Activated T-helper 2 cell treated with anti-CD3 and anti-CD28 coated beads, Interferon-gamma antibody, Interleukin-2, Interleukin-4, amounts not matched to agents 10 μg/mL and 5 μg/mL and 100 μg/mL, durations not matched to agents 14 hours and 24 hours and 36 hours (primary cell): ENCODE measurements around the gene PDE6A. TPM values are rescaled to one million over a fixed set of nuclear protein-coding genes. Genes with fewer than 3 reads are reported as not detected.
"Not testable (repeated sequence)": the region's sequence is repeated elsewhere in the genome, so short reads cannot be mapped to it uniquely, and the experiment has no call there.

ENCODE experiments used
- DNase-seq: peaks from one replicate; pipeline ENCODE4 v3.0.0; 2021; ENCODE audit warnings: low spot score
- H3K27ac Mint-ChIP-seq: one replicate; pipeline ENCODE4 v1.8.0; 2021; ENCODE audit warnings: mixed read lengths
- H3K27me3 Mint-ChIP-seq: one replicate; pipeline ENCODE4 v1.8.0; 2021; ENCODE audit warnings: low read depth, mixed read lengths
- H3K36me3 Mint-ChIP-seq: one replicate; pipeline ENCODE4 v1.8.0; 2021; ENCODE audit warnings: low read depth, mixed read lengths
- H3K4me1 Mint-ChIP-seq: one replicate; pipeline ENCODE4 v1.8.0; 2021; ENCODE audit warnings: low read depth, mixed read lengths
- H3K4me3 Mint-ChIP-seq: one replicate; pipeline ENCODE4 v1.8.0; 2021; ENCODE audit warnings: low read depth, mild to moderate bottlenecking, moderate library complexity, mixed read lengths
- H3K9me3 Mint-ChIP-seq: one replicate; pipeline ENCODE4 v1.8.0; 2021; ENCODE audit warnings: mixed read lengths
- intact Hi-C: fragments of 100-400 bp; cut with micrococcal nuclease; formaldehyde crosslinking; loops from one replicate; pipeline ENCODE4 v1.15.1; 2023
- total RNA-seq: library from RNA; stranded (reverse); gene quantifications from 2 replicates; pipeline ENCODE4 v1.2.3, GENCODE V29; 2022

The PDE6A gene
- total RNA-seq, 1 donor from 2014 or later, result not detected

GRCh38 chr5:149943177-149943949 lies 1.2 kb downstream of the PDE6A start:
- peaks cover 13% of the 10 kb centered on the region for H3K4me1 Mint-ChIP-seq
- H3K9me3 Mint-ChIP-seq, DNase-seq, H3K4me3 Mint-ChIP-seq, H3K27ac Mint-ChIP-seq, H3K36me3 Mint-ChIP-seq, intact Hi-C loops, H3K27me3 Mint-ChIP-seq: not testable (repeated sequence)

GRCh38 chr5:149942741-149943169 lies 1.8 kb downstream of the PDE6A start:
- H3K36me3 Mint-ChIP-seq, H3K9me3 Mint-ChIP-seq, H3K27ac Mint-ChIP-seq, DNase-seq, H3K4me3 Mint-ChIP-seq, intact Hi-C loops, H3K27me3 Mint-ChIP-seq: not testable (repeated sequence)
- peaks cover 13% of the 10 kb centered on the region for H3K4me1 Mint-ChIP-seq

GRCh38 chr5:149942199-149942598 lies 2.4 kb downstream of the PDE6A start:
- Mint-ChIP-seq H3K36me3 (no peaks in the 10 kb centered on the region), H3K9me3 (no peaks in the 10 kb centered on the region), H3K4me3 (no peak overlapping the region), H3K4me1 (peaks cover 13% of the 10 kb centered on the region), H3K27me3 (peaks cover 5% of the 10 kb centered on the region), H3K27ac (no peak overlapping the region)
- no peak for DNase-seq
- intact Hi-C loops, result no loop called here

GRCh38 chr5:149941795-149942194 lies 2.8 kb downstream of the PDE6A start:
- Mint-ChIP-seq H3K36me3 (no peaks in the 10 kb centered on the region), H3K27me3 (peaks cover 5% of the 10 kb centered on the region), H3K27ac (no peak overlapping the region), H3K4me3 (no peak overlapping the region), H3K9me3 (no peaks in the 10 kb centered on the region), H3K4me1 (peaks cover 13% of the 10 kb centered on the region)
- DNase-seq, result no peak
- intact Hi-C loops, result no loop called here

GRCh38 chr5:149940941-149941644 lies 3.5 kb downstream of the PDE6A start:
- DNase-seq, result no peak
- Mint-ChIP-seq H3K27me3 (no peaks in the 10 kb centered on the region), H3K27ac (no peak overlapping the region), H3K36me3 (no peaks in the 10 kb centered on the region), H3K4me3 (no peak overlapping the region), H3K9me3 (no peaks in the 10 kb centered on the region), H3K4me1 (peaks cover 13% of the 10 kb centered on the region)
- intact Hi-C loops, result loop anchor here (1.0 kb wide), 1 partner anchor 18 kb away; no protein-coding TSS in a partner anchor

- no peaks in the 10 kb centered on the region for H3K36me3 Mint-ChIP-seq
- H3K4me3 Mint-ChIP-seq, result no peak overlapping the region
- DNase-seq, result no peak
- peaks cover 13% of the 10 kb centered on the region for H3K4me1 Mint-ChIP-seq
- H3K9me3 Mint-ChIP-seq, result no peaks in the 10 kb centered on the region
- intact Hi-C loops, result loop anchor here (1.0 kb wide), 1 partner anchor 19 kb away; no protein-coding TSS in a partner anchor
- peaks cover 3% of the 10 kb centered on the region for H3K27me3 Mint-ChIP-seq
- peak overlapping the region; percentile 23 for H3K27ac Mint-ChIP-seq
Observed at GRCh38 chr5:149940077-149940574, 4.5 kb downstream of the PDE6A start.

GRCh38 chr5:149939546-149939945 lies 5.0 kb downstream of the PDE6A start:
- H3K4me3 Mint-ChIP-seq, result no peak overlapping the region
- H3K36me3 Mint-ChIP-seq, result no peaks in the 10 kb centered on the region
- H3K27ac Mint-ChIP-seq, result no peak overlapping the region
- no peak for DNase-seq
- intact Hi-C loops, result no loop called here
- no peaks in the 10 kb centered on the region for H3K9me3 Mint-ChIP-seq
- H3K27me3 Mint-ChIP-seq, result peaks cover 6% of the 10 kb centered on the region
- H3K4me1 Mint-ChIP-seq, result peaks cover 13% of the 10 kb centered on the region

- DNase-seq, result no peak
- intact Hi-C loops, result no loop called here
Observed at GRCh38 chr5:149938791-149939358, 5.7 kb downstream of the PDE6A start.

GRCh38 chr5:149938279-149938678 lies 6.3 kb downstream of the PDE6A start:
- Mint-ChIP-seq H3K4me3 (no peak overlapping the region), H3K27ac (no peak overlapping the region)

More at GRCh38 chr5:149938791-149939358, 5.7 kb downstream of the PDE6A start:
- Mint-ChIP-seq H3K27me3 (peaks cover 9% of the 10 kb centered on the region), H3K27ac (no peak overlapping the region), H3K4me1 (peaks cover 13% of the 10 kb centered on the region), H3K36me3 (no peaks in the 10 kb centered on the region), H3K4me3 (no peak overlapping the region), H3K9me3 (no peaks in the 10 kb centered on the region)

GRCh38 chr5:149937610-149938009 lies 7.0 kb downstream of the PDE6A start:
- intact Hi-C loops, result no loop called here

More at GRCh38 chr5:149938279-149938678, 6.3 kb downstream of the PDE6A start:
- intact Hi-C loops, result no loop called here
- Mint-ChIP-seq H3K4me1 (peaks cover 13% of the 10 kb centered on the region), H3K36me3 (no peaks in the 10 kb centered on the region), H3K27me3 (peaks cover 9% of the 10 kb centered on the region), H3K9me3 (no peaks in the 10 kb centered on the region)
- no peak for DNase-seq

GRCh38 chr5:149936700-149937091 lies 7.9 kb downstream of the PDE6A start:
- DNase-seq, result no peak
- intact Hi-C loops, result no loop called here
- Mint-ChIP-seq H3K36me3 (no peaks in the 10 kb centered on the region), H3K4me3 (no peak overlapping the region), H3K27me3 (peaks cover 15% of the 10 kb centered on the region), H3K9me3 (no peaks in the 10 kb centered on the region), H3K27ac (no peak overlapping the region), H3K4me1 (peaks cover 13% of the 10 kb centered on the region)

More at GRCh38 chr5:149937610-149938009, 7.0 kb downstream of the PDE6A start:
- no peak overlapping the region for H3K27ac Mint-ChIP-seq
- H3K27me3 Mint-ChIP-seq, result peaks cover 9% of the 10 kb centered on the region
- DNase-seq, result no peak
- no peak overlapping the region for H3K4me3 Mint-ChIP-seq
- no peaks in the 10 kb centered on the region for H3K36me3 Mint-ChIP-seq
- peaks cover 13% of the 10 kb centered on the region for H3K4me1 Mint-ChIP-seq
- no peaks in the 10 kb centered on the region for H3K9me3 Mint-ChIP-seq

- no peak overlapping the region for H3K27ac Mint-ChIP-seq
- H3K27me3 Mint-ChIP-seq, result peaks cover 17% of the 10 kb centered on the region
- intact Hi-C loops, result no loop called here
- peaks cover 13% of the 10 kb centered on the region for H3K4me1 Mint-ChIP-seq
- DNase-seq, result no peak
- H3K4me3 Mint-ChIP-seq, result no peak overlapping the region
- H3K9me3 Mint-ChIP-seq, result no peaks in the 10 kb centered on the region
- no peaks in the 10 kb centered on the region for H3K36me3 Mint-ChIP-seq
Observed at GRCh38 chr5:149936044-149936699, 8.4 kb downstream of the PDE6A start.
